NCI-H1417 (cell line): ENCODE data around the gene SHANK3.

Experiments
- DNase-seq, 3 experiments: peaks; one replicate each; lab custom pipeline; 2025; lab: John Stamatoyannopoulos, UW

The SHANK3 gene

DNA sequence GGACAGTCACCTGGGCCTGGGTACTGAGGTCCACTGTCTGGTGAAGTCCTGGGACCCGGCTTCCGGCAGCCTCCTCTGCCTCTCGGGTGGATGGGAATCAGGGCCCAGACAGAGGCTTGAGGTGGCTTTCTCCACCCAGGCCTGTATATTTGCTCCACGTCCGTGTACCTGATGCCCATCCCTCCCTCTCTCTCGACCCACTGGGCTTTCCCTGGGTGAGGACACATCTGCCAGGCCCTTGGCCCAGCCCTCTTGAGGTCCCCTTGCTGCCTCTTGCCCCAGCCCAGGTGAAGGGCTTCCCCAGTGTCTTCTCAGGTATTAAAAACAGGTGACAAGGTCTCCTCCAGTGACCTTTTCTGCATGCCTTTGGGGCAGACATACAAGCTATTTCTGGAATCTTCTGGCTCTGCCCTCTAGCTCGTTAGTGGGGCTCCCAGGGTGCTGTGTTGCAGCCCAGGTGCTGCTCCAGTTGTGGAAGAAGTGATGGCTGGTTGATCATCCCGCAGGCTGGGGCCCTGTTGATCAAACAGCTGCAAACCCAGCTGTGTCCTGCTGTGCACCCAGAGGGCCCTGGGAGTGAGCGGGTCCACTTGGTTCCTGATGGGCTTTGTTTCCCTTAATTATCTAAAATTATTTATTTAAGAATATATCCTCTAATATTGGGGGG lies 39.9 kb downstream of the SHANK3 start:
- no peak for DNase-seq

DNA sequence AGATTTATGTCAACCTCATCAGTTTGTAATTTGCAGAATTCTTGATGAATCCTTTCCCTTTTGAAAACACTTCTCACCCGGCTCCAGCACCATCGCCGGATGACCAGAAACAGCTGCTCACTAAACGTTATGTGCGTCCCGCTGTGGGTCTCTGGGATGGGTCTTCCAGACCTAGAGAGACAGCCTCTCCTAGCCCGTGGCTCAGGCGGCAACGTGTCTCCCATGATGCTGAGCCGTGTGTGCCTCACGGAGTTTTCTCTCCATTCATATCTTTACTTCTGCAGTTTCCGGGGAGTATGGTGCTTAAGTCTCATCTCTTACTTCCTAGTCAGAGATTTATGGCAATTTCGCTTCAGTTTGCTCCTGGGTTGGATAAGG lies 40.4 kb downstream of the SHANK3 start:
- DNase-seq = no peak

DNA sequence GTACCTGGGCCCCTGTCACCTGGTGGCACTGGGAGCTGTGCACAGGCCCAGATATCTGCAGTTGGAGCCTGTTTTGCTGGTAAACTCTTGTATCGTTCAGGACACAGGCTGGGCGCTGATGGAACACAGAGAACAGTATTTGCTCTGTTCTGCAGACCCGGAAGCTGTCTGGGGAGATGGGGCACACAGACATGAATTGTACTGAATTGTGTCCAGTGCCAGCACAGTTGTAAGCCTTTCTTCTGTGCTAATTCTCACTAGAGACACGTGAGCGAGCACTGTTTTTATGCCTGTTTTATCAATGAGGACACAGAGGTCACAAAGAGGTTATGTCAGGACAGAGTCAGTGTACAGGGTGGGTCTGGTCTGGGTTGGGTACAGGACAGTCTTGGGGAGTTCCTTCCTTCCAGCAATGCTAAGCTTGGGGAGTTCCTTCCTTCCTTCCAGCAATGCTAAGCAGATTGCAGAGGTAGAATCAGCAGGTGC lies 41.0 kb downstream of the SHANK3 start:
- no peak for DNase-seq

DNA sequence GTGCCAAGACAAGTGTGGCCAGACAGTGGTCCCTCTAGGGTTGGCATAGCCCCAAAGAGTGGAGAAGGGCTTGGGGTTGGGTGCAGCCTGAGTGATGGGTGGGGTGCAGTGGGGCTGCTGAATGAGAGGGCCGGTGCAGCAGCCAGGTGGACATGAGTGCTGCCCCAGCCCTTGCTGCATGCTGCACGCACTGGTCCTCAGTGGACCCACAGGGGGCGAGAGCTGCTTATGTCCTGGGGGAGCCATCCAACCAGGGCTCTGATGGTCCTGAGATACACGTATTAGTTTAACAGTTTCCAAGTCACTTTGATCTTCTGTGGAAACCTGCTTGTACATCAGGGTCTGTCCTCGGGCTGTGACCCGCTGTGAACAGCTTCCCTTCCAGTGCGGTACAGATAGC lies 41.5 kb downstream of the SHANK3 start:
- no peak for DNase-seq

DNA sequence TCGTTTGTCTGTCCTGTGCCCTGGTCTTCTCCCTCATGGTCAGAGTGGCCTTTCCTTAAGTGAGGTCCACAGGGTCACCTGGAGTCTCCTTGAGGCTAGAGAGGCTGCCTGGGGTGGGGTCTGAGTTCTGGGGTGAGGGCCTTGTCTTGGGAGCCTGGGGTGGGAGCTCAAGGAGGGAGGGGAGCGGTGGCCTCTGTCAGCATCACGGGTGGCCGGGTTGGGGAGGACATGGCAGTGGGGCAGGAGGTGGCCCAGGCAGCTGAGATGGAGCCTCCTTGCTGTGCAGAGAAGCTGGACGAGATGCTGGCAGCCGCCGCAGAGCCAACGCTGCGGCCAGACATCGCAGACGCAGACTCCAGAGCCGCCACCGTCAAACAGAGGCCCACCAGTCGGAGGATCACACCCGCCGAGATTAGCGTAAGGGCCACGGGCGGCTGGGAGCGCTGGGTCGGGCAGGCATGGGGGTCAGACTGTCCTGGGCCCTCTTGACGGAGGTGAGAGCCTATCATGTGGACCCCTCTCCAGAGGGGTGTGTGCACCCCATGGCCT lies 42.1 kb downstream of the SHANK3 start:
- no peak for DNase-seq

DNA sequence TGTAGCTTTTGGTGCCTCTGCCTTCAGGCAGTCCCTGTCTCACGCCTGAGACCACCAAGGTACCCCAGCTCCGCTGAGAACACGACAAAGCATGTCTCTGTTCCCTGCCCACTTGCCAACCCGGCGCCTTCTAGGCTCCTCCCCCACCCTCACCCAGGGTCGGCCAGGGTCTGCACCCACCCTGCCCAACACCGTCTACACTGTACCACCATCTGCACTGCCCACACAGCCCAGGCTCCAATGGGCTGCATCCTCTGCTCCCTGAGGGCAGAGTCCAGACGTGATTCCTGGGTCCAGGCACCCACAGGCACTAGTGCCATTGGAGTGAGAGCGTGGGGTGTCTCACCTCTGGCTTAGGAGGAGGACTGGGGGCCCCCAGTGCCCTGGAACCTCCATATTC lies 42.6 kb downstream of the SHANK3 start:
- no peak for DNase-seq

DNA sequence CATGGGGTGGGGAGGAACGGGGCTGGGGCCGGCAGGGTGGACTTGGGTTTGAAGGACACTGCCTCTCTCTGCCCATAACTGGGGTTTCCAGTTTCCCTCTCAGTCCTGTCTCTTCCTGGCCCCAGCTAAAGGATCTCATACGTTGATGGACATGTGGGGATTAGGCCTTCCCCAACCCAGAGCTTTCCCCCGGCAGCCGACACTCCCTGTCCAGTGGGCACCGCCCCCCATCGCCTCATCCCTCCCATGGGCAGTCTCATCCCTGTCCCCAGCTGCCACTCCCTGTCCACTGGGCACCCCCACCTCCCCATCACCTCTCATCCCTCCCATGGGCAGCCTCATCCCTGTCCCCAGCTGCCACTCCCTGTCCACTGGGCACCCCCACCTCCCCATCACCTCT lies 43.2 kb downstream of the SHANK3 start:
- no peak for DNase-seq

DNA sequence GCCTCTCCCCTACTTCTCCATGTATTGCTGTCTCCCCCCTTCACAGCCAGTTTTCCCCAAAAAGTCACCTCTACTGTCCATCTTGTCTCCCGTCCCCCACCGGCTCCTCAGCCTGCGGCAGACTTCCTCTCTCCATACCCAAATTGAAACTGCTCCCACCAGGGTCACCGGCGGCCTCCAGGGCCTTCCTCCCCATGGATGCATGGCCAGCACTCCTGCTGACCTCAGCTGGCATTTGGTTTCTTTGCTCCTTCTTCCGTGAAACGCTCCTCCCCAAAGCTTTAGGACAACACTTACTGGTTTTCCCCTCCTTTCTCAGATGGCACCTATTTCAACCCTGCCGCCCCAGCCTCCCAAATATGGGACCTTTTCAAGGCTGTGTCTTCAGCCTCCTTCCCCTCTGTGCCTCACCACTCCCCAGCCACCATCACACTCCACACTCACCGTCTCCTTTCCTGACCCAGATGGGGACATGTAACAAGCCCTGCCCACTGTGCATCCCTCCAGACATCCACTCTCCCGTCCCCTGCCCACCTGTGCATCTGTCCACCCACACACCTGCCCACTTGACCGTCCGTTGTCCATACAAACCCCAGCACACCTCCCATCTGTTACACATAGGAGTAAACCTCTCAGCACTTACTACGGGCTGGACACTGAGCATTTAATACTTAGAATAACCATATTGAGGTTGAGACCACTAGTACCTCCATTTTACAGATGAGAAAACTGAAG lies 43.8 kb downstream of the SHANK3 start:
- DNase-seq = no peak

DNA sequence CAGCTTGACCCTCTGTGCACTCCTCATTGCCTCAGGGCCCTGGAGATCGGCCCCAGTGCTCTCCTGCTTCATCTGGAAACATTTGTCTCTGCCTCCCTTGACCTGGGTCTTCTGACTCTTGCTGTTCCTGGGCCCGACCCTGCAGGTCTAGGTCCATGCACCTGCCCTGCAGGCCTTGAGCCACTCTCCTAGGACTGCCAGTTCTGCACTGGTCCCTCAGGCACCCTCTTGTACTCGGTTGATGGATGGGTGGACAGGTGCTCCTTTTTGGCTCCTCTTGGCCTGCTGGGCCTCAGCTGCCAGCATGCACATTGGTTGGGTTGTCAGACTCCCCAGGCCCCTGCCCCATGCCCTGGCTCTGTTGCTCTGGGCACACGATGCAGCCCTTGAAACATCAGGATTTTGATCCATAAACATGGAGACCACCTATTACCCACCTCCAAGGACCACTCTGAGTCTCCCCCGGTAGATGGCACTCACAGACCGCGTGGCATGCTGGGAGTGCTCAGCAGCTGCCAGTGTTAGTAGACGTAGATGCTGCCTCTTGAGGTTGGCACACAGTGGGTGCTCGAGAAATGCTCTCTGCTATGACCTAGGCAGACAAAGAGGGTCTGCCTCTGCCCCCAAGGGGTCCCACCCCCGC lies 45.2 kb downstream of the SHANK3 start:
- no peak for DNase-seq

DNA sequence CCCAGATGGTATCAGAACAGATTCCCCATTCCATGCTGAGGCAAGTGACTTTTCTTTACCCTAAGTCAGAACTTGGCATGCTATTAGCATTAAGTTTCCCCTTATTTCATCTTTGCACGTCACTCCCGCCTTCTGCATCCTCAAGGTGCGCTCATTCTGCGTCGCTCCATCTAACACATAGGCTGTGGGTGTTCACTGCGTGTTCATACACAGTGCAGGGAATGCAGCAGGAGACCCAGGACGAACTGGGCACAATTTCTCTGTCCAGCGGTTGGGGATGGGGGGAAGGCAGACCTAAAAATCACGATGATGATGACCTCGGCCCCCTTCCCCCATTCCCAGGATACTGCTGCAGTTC lies 45.7 kb downstream of the SHANK3 start:
- DNase-seq = no peak

DNA sequence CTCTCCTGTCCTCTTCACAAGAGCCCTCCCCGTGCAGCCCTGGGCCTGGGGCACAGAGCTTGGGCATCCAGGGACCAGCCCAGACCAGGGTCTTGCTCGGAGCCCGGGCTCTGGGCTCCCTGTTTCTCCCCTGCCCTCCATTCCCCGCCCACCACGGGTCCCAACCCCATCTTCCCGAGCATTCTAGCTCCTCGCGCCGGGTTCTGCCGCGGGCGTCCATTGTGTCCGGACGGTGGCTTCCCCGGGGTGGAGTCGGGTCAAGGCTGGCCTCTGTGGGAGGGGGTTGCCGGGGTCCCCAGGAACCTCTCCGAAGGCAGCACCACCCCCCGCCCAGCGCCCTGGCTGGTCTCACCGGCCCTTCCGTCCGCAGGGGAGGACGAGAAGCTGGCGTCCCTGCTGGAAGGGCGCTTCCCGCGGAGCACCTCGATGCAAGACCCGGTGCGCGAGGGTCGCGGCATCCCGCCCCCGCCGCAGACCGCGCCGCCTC lies 47.2 kb downstream of the SHANK3 start:
- DNase-seq = no peak

DNA sequence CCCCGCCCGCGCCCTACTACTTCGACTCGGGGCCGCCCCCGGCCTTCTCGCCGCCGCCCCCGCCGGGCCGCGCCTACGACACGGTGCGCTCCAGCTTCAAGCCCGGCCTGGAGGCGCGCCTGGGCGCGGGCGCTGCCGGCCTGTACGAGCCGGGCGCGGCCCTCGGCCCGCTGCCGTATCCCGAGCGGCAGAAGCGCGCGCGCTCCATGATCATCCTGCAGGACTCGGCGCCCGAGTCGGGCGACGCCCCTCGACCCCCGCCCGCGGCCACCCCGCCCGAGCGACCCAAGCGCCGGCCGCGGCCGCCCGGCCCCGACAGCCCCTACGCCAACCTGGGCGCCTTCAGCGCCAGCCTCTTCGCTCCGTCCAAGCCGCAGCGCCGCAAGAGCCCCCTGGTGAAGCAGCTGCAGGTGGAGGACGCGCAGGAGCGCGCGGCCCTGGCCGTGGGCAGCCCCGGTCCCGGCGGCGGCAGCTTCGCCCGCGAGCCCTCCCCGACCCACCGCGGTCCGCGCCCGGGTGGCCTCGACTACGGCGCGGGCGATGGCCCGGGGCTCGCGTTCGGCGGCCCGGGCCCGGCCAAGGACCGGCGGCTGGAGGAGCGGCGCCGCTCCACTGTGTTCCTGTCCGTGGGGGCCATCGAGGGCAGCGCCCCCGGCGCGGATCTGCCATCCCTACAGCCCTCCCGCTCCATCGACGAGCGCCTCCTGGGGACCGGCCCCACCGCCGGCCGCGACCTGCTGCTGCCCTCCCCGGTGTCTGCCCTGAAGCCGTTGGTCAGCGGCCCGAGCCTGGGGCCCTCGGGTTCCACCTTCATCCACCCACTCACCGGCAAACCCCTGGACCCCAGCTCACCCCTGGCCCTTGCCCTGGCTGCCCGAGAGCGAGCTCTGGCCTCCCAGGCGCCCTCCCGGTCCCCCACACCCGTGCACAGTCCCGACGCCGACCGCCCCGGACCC lies 48.0 kb downstream of the SHANK3 start:
- no peak for DNase-seq

DNA sequence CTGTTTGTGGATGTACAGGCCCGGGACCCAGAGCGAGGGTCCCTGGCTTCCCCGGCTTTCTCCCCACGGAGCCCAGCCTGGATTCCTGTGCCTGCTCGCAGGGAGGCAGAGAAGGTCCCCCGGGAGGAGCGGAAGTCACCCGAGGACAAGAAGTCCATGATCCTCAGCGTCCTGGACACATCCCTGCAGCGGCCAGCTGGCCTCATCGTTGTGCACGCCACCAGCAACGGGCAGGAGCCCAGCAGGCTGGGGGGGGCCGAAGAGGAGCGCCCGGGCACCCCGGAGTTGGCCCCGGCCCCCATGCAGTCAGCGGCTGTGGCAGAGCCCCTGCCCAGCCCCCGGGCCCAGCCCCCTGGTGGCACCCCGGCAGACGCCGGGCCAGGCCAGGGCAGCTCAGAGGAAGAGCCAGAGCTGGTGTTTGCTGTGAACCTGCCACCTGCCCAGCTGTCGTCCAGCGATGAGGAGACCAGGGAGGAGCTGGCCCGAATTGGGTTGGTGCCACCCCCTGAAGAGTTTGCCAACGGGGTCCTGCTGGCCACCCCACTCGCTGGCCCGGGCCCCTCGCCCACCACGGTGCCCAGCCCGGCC lies 48.7 kb downstream of the SHANK3 start:
- DNase-seq = no peak

DNA sequence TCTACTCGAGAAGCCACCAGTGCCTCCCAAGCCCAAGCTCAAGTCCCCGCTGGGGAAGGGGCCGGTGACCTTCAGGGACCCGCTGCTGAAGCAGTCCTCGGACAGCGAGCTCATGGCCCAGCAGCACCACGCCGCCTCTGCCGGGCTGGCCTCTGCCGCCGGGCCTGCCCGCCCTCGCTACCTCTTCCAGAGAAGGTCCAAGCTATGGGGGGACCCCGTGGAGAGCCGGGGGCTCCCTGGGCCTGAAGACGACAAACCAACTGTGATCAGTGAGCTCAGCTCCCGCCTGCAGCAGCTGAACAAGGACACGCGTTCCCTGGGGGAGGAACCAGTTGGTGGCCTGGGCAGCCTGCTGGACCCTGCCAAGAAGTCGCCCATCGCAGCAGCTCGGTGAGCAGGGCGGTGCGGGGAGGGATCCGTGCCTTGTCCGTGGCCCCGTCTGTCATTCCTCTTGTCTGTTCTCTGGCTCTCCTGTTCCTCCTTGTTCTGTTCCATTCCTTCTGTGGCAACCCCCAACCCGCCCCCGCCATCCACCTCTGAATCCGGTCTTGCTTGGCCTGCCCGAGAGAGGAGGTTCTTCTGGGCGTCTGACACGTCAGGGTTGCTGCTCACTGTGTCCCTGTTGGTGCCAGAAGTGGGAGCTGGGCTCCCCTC lies 49.6 kb downstream of the SHANK3 start:
- DNase-seq = no peak
